H1 (cell line): Measurements from ENCODE around the gene TET2. TPM values are rescaled to one million over a fixed set of nuclear protein-coding genes. Genes with fewer than 3 reads are reported as not detected.

ENCODE experiments used
- CTCF ChIA-PET: fragments of 300-600 bp; sonication (Branson Sonifier 250); formaldehyde crosslinking; loops from one replicate; lab custom pipeline; 2021; ENCODE audit not compliant: partially characterized antibody; lab: Charles Lee
- POLR2A ChIA-PET: fragments of 300-600 bp; sonication (Branson Sonifier 250); formaldehyde crosslinking; loops from one replicate; lab custom pipeline; 2021; ENCODE audit warnings: inconsistent platforms; ENCODE audit not compliant: partially characterized antibody; lab: Charles Lee
- DNase-seq, 2 experiments: peaks; one replicate each; pipeline versions ENCODE4 v3.0.0 to v3.0.0-alpha.2; 2010 to 2022; ENCODE audit warnings: low spot score in 2 of 2, low read depth in 1 of 2, mixed read lengths in 1 of 2
- FAIRE-seq: peaks from 2 replicates; lab custom pipeline; 2011; peaks lifted over from hg19 to GRCh38; lab: Jason Lieb, UNC
- H2AFZ ChIP-seq: 2 replicates; pipeline ENCODE4 v1.8.1; 2012; ENCODE audit warnings: low read length, inconsistent platforms
- H2AK5ac ChIP-seq: 2 replicates; pipeline ENCODE4 v1.6.1; 2013; ENCODE audit warnings: low read depth, low read length
- H2BK120ac ChIP-seq: replicated peaks from 2 replicates; pipeline ENCODE3; 2013; ENCODE audit warnings: low read depth, low read length, inconsistent platforms
- H2BK12ac ChIP-seq: 2 replicates; pipeline ENCODE4 v1.6.1; 2013; ENCODE audit warnings: low read depth, low read length
- H2BK15ac ChIP-seq: 2 replicates; pipeline ENCODE4 v1.6.1; 2013; ENCODE audit warnings: low read length
- H2BK20ac ChIP-seq: 2 replicates; pipeline ENCODE4 v1.6.1; 2013; ENCODE audit warnings: low read length
- H2BK5ac ChIP-seq: 2 replicates; pipeline ENCODE4 v1.6.1; 2013; ENCODE audit warnings: low read depth, low read length
- H3K14ac ChIP-seq: 2 replicates; pipeline ENCODE4 v1.6.1; 2013; ENCODE audit warnings: inconsistent platforms; ENCODE audit not compliant: insufficient read length
- H3K18ac ChIP-seq: 2 replicates; pipeline ENCODE4 v1.6.1; 2013; ENCODE audit warnings: low read length; ENCODE audit errors: extremely low read depth
- H3K23ac ChIP-seq: 2 replicates; pipeline ENCODE4 v1.6.1; 2013; ENCODE audit warnings: inconsistent platforms; ENCODE audit not compliant: insufficient read length
- H3K23me2 ChIP-seq: 2 replicates; pipeline ENCODE4 v1.6.1; 2013; ENCODE audit warnings: low read depth, low read length
- H3K27ac ChIP-seq: 2 replicates; pipeline ENCODE4 v1.6.1; 2011; ENCODE audit warnings: low read depth, low read length, inconsistent platforms
- H3K27me3 ChIP-seq, 4 experiments: replicated peaks in 1 of 4; 1 replicate in 1 of 4; 2 replicates in 3 of 4; pipeline versions ENCODE4 v1.6.1 to v1.8.1; 2011 to 2013; ENCODE audit warnings: low read length in 3 of 4, mild to moderate bottlenecking in 3 of 4, inconsistent platforms in 2 of 4, mixed read lengths in 2 of 4, moderate library complexity in 1 of 4; ENCODE audit not compliant: control insufficient read depth in 3 of 4, insufficient read depth in 3 of 4; ENCODE audit errors: extremely low read depth in 1 of 4
- H3K36me3 ChIP-seq, 4 experiments: 2 replicates each; pipeline versions ENCODE4 v1.6.1 to v1.8.1; 2011 to 2013; ENCODE audit warnings: mild to moderate bottlenecking in 4 of 4, low read length in 3 of 4, moderate library complexity in 2 of 4, control low read depth in 1 of 4, inconsistent platforms in 1 of 4; ENCODE audit not compliant: insufficient read depth in 4 of 4, control insufficient read depth in 2 of 4
- H3K4ac ChIP-seq: replicated peaks from 2 replicates; pipeline ENCODE3; 2013; ENCODE audit warnings: low read length, low read depth, mixed read lengths, inconsistent platforms; ENCODE audit not compliant: insufficient read length
- H3K4me1 ChIP-seq, 4 experiments: replicated peaks in 1 of 4; 1 replicate in 1 of 4; 2 replicates in 3 of 4; pipeline versions ENCODE4 v1.6.1 to v1.8.1; 2011 to 2013; ENCODE audit warnings: low read length in 3 of 4, inconsistent platforms in 2 of 4, mixed read lengths in 1 of 4; ENCODE audit not compliant: insufficient read depth in 4 of 4, control insufficient read depth in 3 of 4
- H3K4me2 ChIP-seq, 2 experiments: 2 replicates each; pipeline versions ENCODE4 v1.6.1 to v1.8.1; 2011 to 2013; ENCODE audit warnings: low read depth in 2 of 2, low read length in 2 of 2, control low read depth in 1 of 2, inconsistent platforms in 1 of 2, mild to moderate bottlenecking in 1 of 2; ENCODE audit not compliant: insufficient read depth in 1 of 2
- H3K4me3 ChIP-seq, 4 experiments: fragments of 200-600, 300-600 bp in 1 of 4; sonication (generic), shearing (Covaris generic), sonication (Bioruptor Twin) in 1 of 4; 2 replicates each; pipeline versions ENCODE4 v1.5.1 to v1.8.1; 2011 to 2016; ENCODE audit warnings: low read length in 4 of 4, low read depth in 3 of 4, control low read depth in 2 of 4, inconsistent platforms in 2 of 4, mild to moderate bottlenecking in 2 of 4, mixed read lengths in 1 of 4, moderate library complexity in 1 of 4; ENCODE audit not compliant: insufficient read depth in 2 of 4; ENCODE audit errors: extremely low read depth in 1 of 4
- H3K56ac ChIP-seq: replicated peaks from 2 replicates; pipeline ENCODE3; 2013; ENCODE audit warnings: low read depth, mild to moderate bottlenecking, mixed read lengths, low read length, inconsistent platforms; ENCODE audit not compliant: insufficient read length
- H3K79me1 ChIP-seq: 2 replicates; pipeline ENCODE4 v1.6.1; 2013; ENCODE audit warnings: low read depth, low read length, control low read depth
- H3K79me2 ChIP-seq, 2 experiments: 2 replicates each; pipeline versions ENCODE4 v1.6.1 to v1.8.1; 2012 to 2013; ENCODE audit warnings: low read length in 2 of 2, mild to moderate bottlenecking in 2 of 2, inconsistent platforms in 1 of 2; ENCODE audit not compliant: insufficient read depth in 2 of 2, control insufficient read depth in 1 of 2
- H3K9ac ChIP-seq, 4 experiments: replicated peaks in 1 of 4; 1 replicate in 1 of 4; 2 replicates in 3 of 4; pipeline versions ENCODE4 v1.6.1 to v1.8.1; 2011 to 2013; ENCODE audit warnings: low read depth in 3 of 4, low read length in 3 of 4, control low read depth in 2 of 4, mild to moderate bottlenecking in 2 of 4, moderate library complexity in 2 of 4, inconsistent platforms in 1 of 4; ENCODE audit errors: extremely low read depth in 1 of 4
- H3K9me3 ChIP-seq, 2 experiments: 2 replicates each; pipeline versions ENCODE4 v1.6.1 to v1.8.1; 2012 to 2013; ENCODE audit warnings: mild to moderate bottlenecking in 2 of 2, moderate library complexity in 2 of 2, control low read depth in 1 of 2, inconsistent platforms in 1 of 2, low read depth in 1 of 2, low read length in 1 of 2, mixed read lengths in 1 of 2; ENCODE audit not compliant: insufficient read depth in 2 of 2
- H4K20me1 ChIP-seq, 2 experiments: replicated peaks in 1 of 2; 2 replicates each; pipeline versions ENCODE3 to v1.8.1; 2011 to 2013; ENCODE audit warnings: inconsistent platforms in 2 of 2, low read length in 2 of 2, mild to moderate bottlenecking in 1 of 2; ENCODE audit not compliant: insufficient read depth in 2 of 2, control insufficient read depth in 1 of 2
- H4K5ac ChIP-seq: 2 replicates; pipeline ENCODE4 v1.6.1; 2013; ENCODE audit warnings: low read length, low read depth, mixed read lengths, inconsistent platforms; ENCODE audit not compliant: insufficient read length
- H4K8ac ChIP-seq: 2 replicates; pipeline ENCODE4 v1.8.0; 2013; ENCODE audit warnings: mild to moderate bottlenecking, moderate library complexity, low read length, inconsistent platforms; ENCODE audit not compliant: insufficient read depth; ENCODE audit errors: extremely low read depth
- H4K91ac ChIP-seq: replicated peaks from 2 replicates; pipeline ENCODE3; 2013; ENCODE audit warnings: low read length, mixed read lengths, inconsistent platforms; ENCODE audit not compliant: insufficient read length
- ASH2L ChIP-seq: fragments of 200-600, 300-600 bp; sonication (generic); IDR thresholded peaks from one replicate; pipeline ENCODE4 v1.7.1; 2017; ENCODE audit warnings: low read length
- BCL11A ChIP-seq, 2 experiments: IDR thresholded peaks; one replicate each; pipeline ENCODE4 v1.6.1; 2011; ENCODE audit warnings: low read depth in 2 of 2, low read length in 2 of 2, mild to moderate bottlenecking in 2 of 2
- BRCA1 ChIP-seq: IDR thresholded peaks from 2 replicates; pipeline ENCODE4 v1.6.1; 2012; ENCODE audit warnings: low read depth, low read length, improper control_type of control experiment
- EP300 ChIP-seq, 2 experiments: IDR thresholded peaks; 1 replicate in 1 of 2; 2 replicates in 1 of 2; pipeline ENCODE4 v1.6.1; 2011 to 2012; ENCODE audit warnings: low read depth in 2 of 2, low read length in 2 of 2, mild to moderate bottlenecking in 2 of 2, borderline replicate concordance in 1 of 2, inconsistent platforms in 1 of 2, moderate library complexity in 1 of 2
- HDAC2 ChIP-seq, 2 experiments: fragments of 300-600 bp in 1 of 2; sonication (generic) in 1 of 2; IDR thresholded peaks; 2 replicates each; pipeline ENCODE4 v1.6.1; 2011 to 2012; ENCODE audit warnings: low read depth in 2 of 2, low read length in 2 of 2, mild to moderate bottlenecking in 2 of 2, moderate library complexity in 2 of 2, borderline replicate concordance in 1 of 2, inconsistent platforms in 1 of 2
- JUN ChIP-seq: IDR thresholded peaks from 2 replicates; pipeline ENCODE4 v1.6.1; 2011; ENCODE audit warnings: low read depth, mild to moderate bottlenecking, improper control_type of control experiment, low read length
- NRF1 ChIP-seq: IDR thresholded peaks from 2 replicates; pipeline ENCODE4 v1.6.1; 2011; ENCODE audit warnings: mild to moderate bottlenecking, low read depth, low read length, improper control_type of control experiment
- POLR2A ChIP-seq, 2 experiments: IDR thresholded peaks; 1 replicate in 1 of 2; 2 replicates in 1 of 2; pipeline ENCODE4 v1.6.1; 2011; ENCODE audit warnings: low read depth in 2 of 2, low read length in 2 of 2, mild to moderate bottlenecking in 2 of 2; ENCODE audit errors: control extremely low read depth in 1 of 2
- POLR2AphosphoS5 ChIP-seq: IDR thresholded peaks from 2 replicates; pipeline ENCODE4 v1.6.1; 2011; ENCODE audit warnings: low read depth, low read length
- POU5F1 ChIP-seq: IDR thresholded peaks from 2 replicates; pipeline ENCODE4 v1.6.1; 2011; ENCODE audit warnings: low read depth, mild to moderate bottlenecking, low read length, moderate library complexity
- SAP30 ChIP-seq: fragments of 300-600 bp; sonication (generic); IDR thresholded peaks from 2 replicates; pipeline ENCODE4 v1.7.1; 2012; ENCODE audit warnings: low read length, moderate library complexity, mild to moderate bottlenecking, inconsistent platforms; ENCODE audit not compliant: insufficient read depth, insufficient replicate concordance
- SIX5 ChIP-seq: IDR thresholded peaks from 2 replicates; pipeline ENCODE4 v1.6.1; 2011; ENCODE audit warnings: mild to moderate bottlenecking, low read depth, low read length
- SP1 ChIP-seq: IDR thresholded peaks from 2 replicates; pipeline ENCODE4 v1.6.1; 2011; ENCODE audit warnings: low read depth, low read length
- WGBS, 2 experiments: shearing (Covaris generic) in 1 of 2; methylation state at CpG; one replicate each; pipeline versions ENCODE4 v1.1.6 to v1.1.7; 2013 to 2015; ENCODE audit warnings: low lambda C conversion rate in 2 of 2, mixed read lengths in 2 of 2, inconsistent platforms in 1 of 2, low coverage in 1 of 2, missing lambda C conversion rate in 1 of 2; ENCODE audit not compliant: insufficient replicate concordance in 2 of 2, insufficient coverage in 1 of 2, insufficient read length in 1 of 2; ENCODE audit errors: extremely low coverage in 1 of 2, missing lambda C conversion rate in 1 of 2; 5-methylcytosine and 5-hydroxymethylcytosine counted together
- polyA plus RNA-seq, 7 experiments: library from polyadenylated mRNA; depleted of rRNA in 3 of 7; stranded (reverse) in 5 of 7; unstranded in 2 of 7; fragments of >200 nt in 5 of 7; fragments of 200-250 nt in 2 of 7; gene quantifications; 1 replicate in 5 of 7; 2 replicates in 1 of 7; 4 replicates in 1 of 7; pipeline versions ENCODE4 v1.2.1 to v1.2.3, GENCODE V29; 2011 to 2013; ENCODE audit warnings: missing spikeins in 2 of 7, mixed read lengths in 2 of 7
- total RNA-seq: library from RNA; stranded (reverse); fragmentation: NEBNext Ultra II Directional; extraction: Animal tissue kit (Norgen Biotek cat#: 25700); gene quantifications from 2 replicates; pipeline ENCODE4 v1.2.1, GENCODE V29; 2021
- TF ChIP-seq, protein P1 (sequence below): IDR thresholded peaks from 2 replicates; pipeline ENCODE4 v1.6.1; 2012; ENCODE audit warnings: inconsistent platforms

TET2 gene
- total and polyA plus RNA-seq, 2 of the 8 experiments (the other 6 are each of a cell fraction or from before 2014, with no cell fraction given) = 1.0 to 2.6 TPM

DNA sequence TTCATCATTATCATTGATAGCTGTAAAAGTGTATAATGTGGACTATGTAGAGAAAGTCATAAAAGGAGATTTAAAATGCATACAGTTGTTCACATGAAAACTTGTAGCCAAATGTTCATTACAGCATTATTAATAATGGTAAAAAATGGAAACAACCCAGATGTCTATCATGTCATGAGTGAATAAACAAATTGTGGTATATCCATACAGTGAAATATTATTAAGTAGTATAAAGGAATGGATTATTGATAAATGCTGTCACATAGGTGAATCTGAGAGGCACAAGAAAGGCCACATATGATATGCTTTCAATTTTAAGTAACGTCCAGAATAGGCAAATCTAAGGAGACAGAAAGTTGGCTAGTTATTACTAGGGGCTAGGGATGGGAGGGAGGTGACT lies 7.1 kb downstream of the TET2 start:
- no peak overlapping the region for H3K4me2 ChIP-seq
- peaks cover 4 to 16% (median 9%) of the 10 kb centered on the region in 4 experiments; a peak in 6 of 7 replicates for H3K27me3 ChIP-seq
- no peaks in the 10 kb centered on the region for H3K79me1 ChIP-seq
- no peak for FAIRE-seq
- H3K9me3 ChIP-seq = no peaks in the 10 kb centered on the region
- H3K23ac ChIP-seq = no peak overlapping the region
- H4K8ac ChIP-seq = no peak overlapping the region
- H3K4me3 ChIP-seq = no peak overlapping the region
- H2BK5ac ChIP-seq = no peak overlapping the region
- H3K79me2 ChIP-seq = no peaks in the 10 kb centered on the region
- H4K5ac ChIP-seq = no peak overlapping the region
- no peak overlapping the region for H3K27ac ChIP-seq
- no peak overlapping the region for H4K91ac ChIP-seq
- no peak overlapping the region for H2AK5ac ChIP-seq
- no peak overlapping the region for H3K9ac ChIP-seq
- CTCF ChIA-PET = interaction anchor here (1.1 kb wide), 1 partner anchor 26 kb away, joined by 5 read pairs; no protein-coding TSS in a partner anchor
- H4K20me1 ChIP-seq = peaks cover under 1 to 3% of the 10 kb centered on the region in 2 experiments
- no peak overlapping the region for H2BK12ac ChIP-seq
- no peak overlapping the region for H2BK20ac ChIP-seq
- WGBS, 2 experiments = 97% methylated on average over 1 of the region's 1 CpG; no CpG with 5 or more reads in 1 of the 2 experiments
- H2AFZ ChIP-seq = no peak overlapping the region
- peaks cover 0 to 5% (median under 1%) of the 10 kb centered on the region in 4 experiments; a peak in 1 of 7 replicates for H3K4me1 ChIP-seq
- H3K56ac ChIP-seq = no peak overlapping the region
- no peaks in the 10 kb centered on the region for H3K36me3 ChIP-seq
- H3K23me2 ChIP-seq = no peaks in the 10 kb centered on the region
- no peak overlapping the region for H3K18ac ChIP-seq
- no peak overlapping the region for H2BK15ac ChIP-seq
- no peak overlapping the region for H2BK120ac ChIP-seq
- POLR2A ChIA-PET = no interaction called here
- no peak for DNase-seq
- no peak overlapping the region for H3K4ac ChIP-seq
- H3K14ac ChIP-seq = no peak overlapping the region
- TF ChIP-seq, protein P1, sequence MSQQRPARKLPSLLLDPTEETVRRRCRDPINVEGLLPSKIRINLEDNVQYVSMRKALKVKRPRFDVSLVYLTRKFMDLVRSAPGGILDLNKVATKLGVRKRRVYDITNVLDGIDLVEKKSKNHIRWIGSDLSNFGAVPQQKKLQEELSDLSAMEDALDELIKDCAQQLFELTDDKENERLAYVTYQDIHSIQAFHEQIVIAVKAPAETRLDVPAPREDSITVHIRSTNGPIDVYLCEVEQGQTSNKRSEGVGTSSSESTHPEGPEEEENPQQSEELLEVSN = no peak
- TF ChIP-seq EP300 (IDR thresholded peaks at IDR 0.05; ENCODE audit: borderline replicate concordance in 1 of 2, low read depth in 2 of 2, low read length in 2 of 2) = no peak
- TF ChIP-seq POLR2AphosphoS5 = no peak
- TF ChIP-seq SP1 = no peak
- no peak for TF ChIP-seq HDAC2 (IDR thresholded peaks at IDR 0.05; ENCODE audit: borderline replicate concordance in 1 of 2, low read depth in 2 of 2, low read length in 2 of 2)
- TF ChIP-seq SAP30 = no peak
- TF ChIP-seq SIX5 = no peak
- no peak for TF ChIP-seq JUN
- TF ChIP-seq POLR2A (IDR thresholded peaks at IDR 0.05; ENCODE audit: control extremely low read depth in 1 of 2, low read depth in 2 of 2, low read length in 2 of 2) = no peak
- no peak for TF ChIP-seq NRF1
- TF ChIP-seq POU5F1 = no peak
- TF ChIP-seq ASH2L = no peak
- TF ChIP-seq BRCA1 = no peak
- no peak for TF ChIP-seq BCL11A (IDR thresholded peaks at IDR 0.05; ENCODE audit: low read depth in 2 of 2, low read length in 2 of 2)
